HepG2 (cell line): ENCODE measurements around the gene POLR2M.

Experiments used
- EP300 ChIP-seq, 3 experiments: sonication (generic) in 1 of 3; formaldehyde crosslinking in 1 of 3; IDR thresholded peaks; 2 replicates each; pipeline versions ENCODE4 v1.5.1 to v1.6.1; 2011 to 2020; ENCODE audit warnings: low read depth in 2 of 3, low read length in 2 of 3, borderline replicate concordance in 1 of 3, improper control_type of control experiment in 1 of 3, mild to moderate bottlenecking in 1 of 3, missing genetic modification reagents in 1 of 3, moderate library complexity in 1 of 3
- FOXA1 ChIP-seq, 2 experiments: fragments of 450-650 bp in 1 of 2; sonication (generic) in 1 of 2; formaldehyde crosslinking in 1 of 2; IDR thresholded peaks; 2 replicates each; pipeline versions ENCODE4 v1.4.0 to v1.6.1; 2016 to 2020; ENCODE audit warnings: missing genetic modification reagents in 1 of 2
- JUND ChIP-seq: sonication (generic); formaldehyde crosslinking; IDR thresholded peaks from 2 replicates; pipeline ENCODE4 v1.8.0; 2022; ENCODE audit warnings: mild to moderate bottlenecking, missing genetic modification reagents
- MAFF ChIP-seq: IDR thresholded peaks from 2 replicates; pipeline ENCODE4 v1.6.1; 2011; ENCODE audit warnings: low read depth, low read length, improper control_type of control experiment
- MED8 ChIP-seq: sonication (generic); formaldehyde crosslinking; IDR thresholded peaks from 2 replicates; pipeline ENCODE4 v1.8.1; 2023; ENCODE audit warnings: mild to moderate bottlenecking, missing genetic modification reagents; ENCODE audit not compliant: insufficient replicate concordance

DNA sequence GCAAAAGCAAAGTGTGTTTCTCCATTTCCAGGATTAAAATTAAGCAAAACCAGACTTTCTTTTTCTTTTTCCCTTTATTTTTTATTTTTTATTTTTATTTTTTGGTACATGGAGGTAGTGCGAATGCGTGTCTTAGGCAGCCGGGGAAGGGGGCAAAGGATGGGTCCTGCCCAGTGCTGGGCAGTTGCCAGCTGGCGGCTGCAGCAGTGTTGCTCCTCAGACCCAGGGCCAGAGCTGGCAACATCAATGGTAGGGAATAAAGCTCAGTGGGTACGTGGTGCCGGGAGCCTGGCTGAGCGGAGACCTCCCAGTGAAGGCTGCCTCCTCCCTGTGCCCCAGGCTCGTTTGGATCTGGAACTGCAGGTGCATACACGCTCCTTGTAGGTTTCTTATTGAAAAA is 46.3 kb downstream of the POLR2M start:
- TF ChIP-seq MED8 (CRISPR knock-in tag) (no peak), MAFF (no peak), EP300 (IDR thresholded peaks at IDR 0.05; ENCODE audit: low read depth in 2 of 2, low read length in 2 of 2) (no peak), EP300 (CRISPR knock-in tag; IDR thresholded peaks at IDR 0.05; ENCODE audit: borderline replicate concordance) (no peak), JUND (no peak), FOXA1 (IDR thresholded peaks at IDR 0.05) (no peak), FOXA1 (CRISPR knock-in tag; IDR thresholded peaks at IDR 0.05) (no peak)
